Measurements from ENCODE around the gene ZNF768.

Gene ZNF768

GRCh38 chr16:30510376-30510938 is 15.9 kb downstream of the ZNF768 start:
- no peaks in the 10 kb centered on the region for H3K9me3 ChIP-seq (ENCODE audit: severe bottlenecking)
- no peaks in the 10 kb centered on the region for H3K36me3 ChIP-seq (ENCODE audit: low read depth)
- no peak for ATAC-seq (ENCODE audit: low read depth)
- no peak for TF ChIP-seq CTCF (IDR thresholded peaks at IDR 0.05; ENCODE audit: poor library complexity, severe bottlenecking)
- DNase-seq (ENCODE audit: low spot score): no peak
- no peak overlapping the region for H3K27ac ChIP-seq (ENCODE audit: poor library complexity, severe bottlenecking)
- H3K27me3 ChIP-seq (ENCODE audit: insufficient read depth, poor library complexity, severe bottlenecking): no peaks in the 10 kb centered on the region
- H3K4me3 ChIP-seq (ENCODE audit: severe bottlenecking): no peak overlapping the region
- H3K4me1 ChIP-seq (ENCODE audit: insufficient read depth, poor library complexity, severe bottlenecking): no peaks in the 10 kb centered on the region

GRCh38 chr16:30509081-30509765 is 17.1 kb downstream of the ZNF768 start:
- H3K36me3 ChIP-seq (ENCODE audit: low read depth): no peaks in the 10 kb centered on the region
- no peak for ATAC-seq (ENCODE audit: low read depth)

GRCh38 chr16:30503403-30504296 is 22.7 kb downstream of the ZNF768 start:
- no peaks in the 10 kb centered on the region for H3K36me3 ChIP-seq (ENCODE audit: low read depth)
- no peaks in the 10 kb centered on the region for H3K4me1 ChIP-seq (ENCODE audit: insufficient read depth, poor library complexity, severe bottlenecking)
- no peaks in the 10 kb centered on the region for H3K9me3 ChIP-seq (ENCODE audit: severe bottlenecking)
- H3K4me3 ChIP-seq (ENCODE audit: severe bottlenecking): no peak overlapping the region
- DNase-seq (ENCODE audit: low spot score): no peak
- TF ChIP-seq CTCF (IDR thresholded peaks at IDR 0.05; ENCODE audit: poor library complexity, severe bottlenecking): no peak
- no peaks in the 10 kb centered on the region for H3K27me3 ChIP-seq (ENCODE audit: insufficient read depth, poor library complexity, severe bottlenecking)
- H3K27ac ChIP-seq (ENCODE audit: poor library complexity, severe bottlenecking): no peak overlapping the region
- ATAC-seq (ENCODE audit: low read depth): no peak

More at GRCh38 chr16:30509081-30509765, 17.1 kb downstream of the ZNF768 start:
- Histone ChIP-seq H3K4me1 (ENCODE audit: insufficient read depth, poor library complexity, severe bottlenecking) (no peaks in the 10 kb centered on the region), H3K4me3 (ENCODE audit: severe bottlenecking) (no peak overlapping the region), H3K27me3 (ENCODE audit: insufficient read depth, poor library complexity, severe bottlenecking) (no peaks in the 10 kb centered on the region), H3K9me3 (ENCODE audit: severe bottlenecking) (no peaks in the 10 kb centered on the region), H3K27ac (ENCODE audit: poor library complexity, severe bottlenecking) (no peak overlapping the region)
- DNase-seq (ENCODE audit: low spot score): no peak
- no peak for TF ChIP-seq CTCF (IDR thresholded peaks at IDR 0.05; ENCODE audit: poor library complexity, severe bottlenecking)

- Histone ChIP-seq H3K9me3 (ENCODE audit: severe bottlenecking) (no peaks in the 10 kb centered on the region), H3K27ac (ENCODE audit: poor library complexity, severe bottlenecking) (no peak overlapping the region), H3K27me3 (ENCODE audit: insufficient read depth, poor library complexity, severe bottlenecking) (no peaks in the 10 kb centered on the region), H3K4me1 (ENCODE audit: insufficient read depth, poor library complexity, severe bottlenecking) (no peaks in the 10 kb centered on the region), H3K36me3 (ENCODE audit: low read depth) (no peaks in the 10 kb centered on the region), H3K4me3 (ENCODE audit: severe bottlenecking) (no peak overlapping the region)
- TF ChIP-seq CTCF (IDR thresholded peaks at IDR 0.05; ENCODE audit: poor library complexity, severe bottlenecking): no peak
- DNase-seq (ENCODE audit: low spot score) (no peak), ATAC-seq (ENCODE audit: low read depth) (no peak)
Observed at GRCh38 chr16:30499284-30499683, 27.1 kb downstream of the ZNF768 start.
